WTC11 (cell line): ENCODE data around the gene FBXL4. TPM values are rescaled to one million over a fixed set of nuclear protein-coding genes. Genes with fewer than 3 reads are reported as not detected.
A peak's percentile ranks its signal among the peaks of the same experiment; 100 is the strongest.

Source experiments
- ATAC-seq: fragments of 200-7000 bp; cut with Tn5 transposase; 2 replicates; pipeline ENCODE4 v1.10.0; 2021; ENCODE audit warnings: mild to moderate bottlenecking, moderate library complexity
- CTCF ChIA-PET: fragments of 300-600 bp; sonication (Branson Sonifier 250); formaldehyde crosslinking; loops from one replicate; lab custom pipeline; 2021; ENCODE audit warnings: antibody characterized with exemption; lab: Charles Lee
- POLR2A ChIA-PET: fragments of 350-600 bp; sonication (Branson Sonifier 250); formaldehyde crosslinking; loops from one replicate; lab custom pipeline; 2021; ENCODE audit warnings: antibody characterized with exemption; lab: Charles Lee
- DNase-seq: peaks from one replicate; pipeline ENCODE4 v3.0.0; 2021; ENCODE audit warnings: low spot score
- H3K27ac Mint-ChIP-seq: 2 replicates; pipeline ENCODE4 v1.8.0; 2021; ENCODE audit warnings: mixed read lengths
- H3K27me3 Mint-ChIP-seq: 2 replicates; pipeline ENCODE4 v1.8.0; 2021; ENCODE audit warnings: low read depth, mild to moderate bottlenecking, moderate library complexity, mixed read lengths
- H3K36me3 Mint-ChIP-seq: 2 replicates; pipeline ENCODE4 v1.8.0; 2021; ENCODE audit warnings: mixed read lengths
- H3K4me1 Mint-ChIP-seq: 2 replicates; pipeline ENCODE4 v1.8.0; 2022; ENCODE audit warnings: mixed read lengths
- H3K4me3 Mint-ChIP-seq: 2 replicates; pipeline ENCODE4 v1.8.0; 2021; ENCODE audit warnings: mild to moderate bottlenecking, moderate library complexity, mixed read lengths
- H3K9me3 Mint-ChIP-seq: 2 replicates; pipeline ENCODE4 v1.8.0; 2021; ENCODE audit warnings: mixed read lengths
- E2F5 ChIP-seq: sonication (generic); formaldehyde crosslinking; IDR thresholded peaks from 2 replicates; pipeline ENCODE4 v1.8.1; 2022; ENCODE audit warnings: mild to moderate bottlenecking, moderate library complexity, missing genetic modification reagents
- FOXJ3 ChIP-seq: sonication (generic); formaldehyde crosslinking; IDR thresholded peaks from 2 replicates; pipeline ENCODE4 v1.9.0; 2021; ENCODE audit warnings: missing genetic modification reagents, mild to moderate bottlenecking, borderline replicate concordance
- FOXP1 ChIP-seq: sonication (generic); formaldehyde crosslinking; IDR thresholded peaks from 2 replicates; pipeline ENCODE4 v1.8.0; 2022; ENCODE audit warnings: missing genetic modification reagents, mild to moderate bottlenecking, moderate library complexity, borderline replicate concordance
- HMGXB4 ChIP-seq: sonication (generic); formaldehyde crosslinking; IDR thresholded peaks from 2 replicates; pipeline ENCODE4 v1.8.1; 2023; ENCODE audit warnings: mild to moderate bottlenecking, moderate library complexity, missing genetic modification reagents
- KAT7 ChIP-seq: sonication (generic); formaldehyde crosslinking; IDR thresholded peaks from 2 replicates; pipeline ENCODE4 v1.8.1; 2023; ENCODE audit warnings: missing genetic modification reagents, mild to moderate bottlenecking, borderline replicate concordance
- MAX ChIP-seq: sonication (generic); formaldehyde crosslinking; IDR thresholded peaks from 2 replicates; pipeline ENCODE4 v1.8.0; 2022; ENCODE audit warnings: mild to moderate bottlenecking, missing genetic modification reagents
- MXD4 ChIP-seq: fragments of 250-450 bp; sonication (Bioruptor Pico); IDR thresholded peaks from 2 replicates; pipeline ENCODE4 v1.8.0; 2021; ENCODE audit warnings: mild to moderate bottlenecking, moderate library complexity, borderline replicate concordance
- NFYB ChIP-seq: sonication (generic); formaldehyde crosslinking; conservative IDR thresholded peaks from 2 replicates; pipeline ENCODE4 v1.8.0; 2022; ENCODE audit warnings: low read depth, missing genetic modification reagents
- PRDM15 ChIP-seq: sonication (generic); formaldehyde crosslinking; IDR thresholded peaks from 2 replicates; pipeline ENCODE4 v1.8.0; 2022; ENCODE audit warnings: missing genetic modification reagents
- TEAD1 ChIP-seq: sonication (generic); formaldehyde crosslinking; IDR thresholded peaks from 2 replicates; pipeline ENCODE4 v1.8.0; 2022; ENCODE audit warnings: mild to moderate bottlenecking, missing genetic modification reagents
- ZNF263 ChIP-seq: sonication (generic); formaldehyde crosslinking; IDR thresholded peaks from 2 replicates; pipeline ENCODE4 v1.8.1; 2022; ENCODE audit warnings: low read depth, mild to moderate bottlenecking, moderate library complexity, missing genetic modification reagents
- ZNF425 ChIP-seq: fragments of 250-450 bp; sonication (Bioruptor Pico); conservative IDR thresholded peaks from 2 replicates; pipeline ENCODE4 v1.9.0; 2021; ENCODE audit warnings: mild to moderate bottlenecking
- total RNA-seq: library from RNA; stranded (reverse); gene quantifications from 3 replicates; pipeline ENCODE4 v1.2.3, GENCODE V29; 2021

FBXL4 gene
- total RNA-seq, 1 experiment from 2014 or later = 10.3 TPM

- H3K36me3 Mint-ChIP-seq = no peaks in the 10 kb centered on the region
- CTCF ChIA-PET = interaction anchor here (0.7 to 2.5 kb wide), 7 partner anchors 9 to 1310 kb away, joined by 3 to 10 read pairs (median 5); no protein-coding TSS in a partner anchor
Measured at GRCh38 chr6:98834060-98835031, 113.4 kb downstream of the FBXL4 start, which contains the start of gene POU3F2. Gene POU3F2 (plus strand): TSS chr6:98834574. CDS start chr6:98834874, 300 bp downstream.

More at GRCh38 chr6:98834060-98835031, 113.4 kb downstream of the FBXL4 start, which contains the start of gene POU3F2:
- H3K9me3 Mint-ChIP-seq = no peaks in the 10 kb centered on the region
- ATAC-seq = peak; percentile 61
- peaks cover 97% of the 10 kb centered on the region for H3K27me3 Mint-ChIP-seq
- H3K4me3 Mint-ChIP-seq = peak within 1 kb of the TSS; percentile 76
- no peak within 1 kb of the TSS for H3K27ac Mint-ChIP-seq
- TF ChIP-seq HMGXB4 (CRISPR knock-in tag) = no peak
- TF ChIP-seq PRDM15 (CRISPR knock-in tag) = peak; percentile 63
- TF ChIP-seq FOXP1 = 0 out of 2 replicates have a peak, but pooled peaks have one; percentile 55
- TF ChIP-seq ZNF263 (CRISPR knock-in tag) = peak; percentile 87
- no peak for TF ChIP-seq KAT7
- TF ChIP-seq MAX (CRISPR knock-in tag) = 0 out of 2 replicates have a peak, but pooled peaks have one; percentile 18
- TF ChIP-seq NFYB = 0 out of 2 replicates have a peak, but pooled peaks have one; percentile 52
- no peak for TF ChIP-seq MXD4 (CRISPR knock-in tag)
- no peak for TF ChIP-seq FOXJ3 (CRISPR knock-in tag)
- no peak for TF ChIP-seq ZNF425
- 0 out of 2 replicates have a peak, but pooled peaks have one; percentile 29 for TF ChIP-seq E2F5 (CRISPR knock-in tag)
- no peak for TF ChIP-seq TEAD1 (CRISPR knock-in tag)
- TF ChIP-seq, all 79 proteins: peak for 6
- peak; percentile 94 for DNase-seq
- POLR2A ChIA-PET = interaction anchor here (0.5 to 1.6 kb wide), 3 partner anchors 9 to 498 kb away, joined by 3 to 14 read pairs (median 3); no protein-coding TSS in a partner anchor
- H3K4me1 Mint-ChIP-seq = peaks cover 58% of the 10 kb centered on the region
